ENCODE data around the gene ZNF683.
A peak's percentile ranks its signal among the peaks of the same experiment; 100 is the strongest.

ZNF683 gene

GRCh38 chr1:26409191-26409807, 36.7 kb upstream of the ZNF683 start:
- no peak overlapping the region for H3K4me3 ChIP-seq
- no peak overlapping the region for H3K9ac ChIP-seq (ENCODE audit: insufficient read length)

GRCh38 chr1:26408604-26409003, 36.1 kb upstream of the ZNF683 start:
- no peak overlapping the region for H3K9ac ChIP-seq (ENCODE audit: insufficient read length)
- H3K27ac ChIP-seq = no peak overlapping the region
- H3K9me3 ChIP-seq (ENCODE audit: low read depth, low read length) = no peaks in the 10 kb centered on the region
- TF ChIP-seq EZH2 (IDR thresholded peaks at IDR 0.05) = no peak
- TF ChIP-seq FOXP2 (optimal IDR thresholded peaks at IDR 0.05; ENCODE audit: control extremely low read depth, extremely low read length, insufficient read depth) = no peak
- TF ChIP-seq POLR2AphosphoS5 (IDR thresholded peaks at IDR 0.05; ENCODE audit: borderline replicate concordance, low read depth, low read length) = no peak
- no peak overlapping the region for H3K4me3 ChIP-seq
- no peaks in the 10 kb centered on the region for H3K36me3 ChIP-seq (ENCODE audit: insufficient read depth, low read length)
- DNase-seq (ENCODE audit: low read depth, low spot score) = peak; percentile 50

More at GRCh38 chr1:26409191-26409807, 36.7 kb upstream of the ZNF683 start:
- TF ChIP-seq POLR2AphosphoS5 (IDR thresholded peaks at IDR 0.05; ENCODE audit: borderline replicate concordance, low read depth, low read length) = no peak
- no peak for TF ChIP-seq EZH2 (IDR thresholded peaks at IDR 0.05)
- no peak for TF ChIP-seq FOXP2 (optimal IDR thresholded peaks at IDR 0.05; ENCODE audit: control extremely low read depth, extremely low read length, insufficient read depth)
- Histone ChIP-seq H3K27ac (no peak overlapping the region), H3K9me3 (ENCODE audit: low read depth, low read length) (no peaks in the 10 kb centered on the region), H3K36me3 (ENCODE audit: insufficient read depth, low read length) (no peaks in the 10 kb centered on the region)
- DNase-seq (ENCODE audit: low read depth, low spot score) = no peak

- no peaks in the 10 kb centered on the region for H3K9me3 ChIP-seq (ENCODE audit: low read depth, low read length)
- TF ChIP-seq EZH2 (IDR thresholded peaks at IDR 0.05) (no peak), FOXP2 (optimal IDR thresholded peaks at IDR 0.05; ENCODE audit: control extremely low read depth, extremely low read length, insufficient read depth) (no peak), POLR2AphosphoS5 (IDR thresholded peaks at IDR 0.05; ENCODE audit: borderline replicate concordance, low read depth, low read length) (no peak)
- no peak for DNase-seq (ENCODE audit: low read depth, low spot score)
- H3K4me3 ChIP-seq = no peak overlapping the region
- H3K36me3 ChIP-seq (ENCODE audit: insufficient read depth, low read length) = no peaks in the 10 kb centered on the region
- H3K9ac ChIP-seq (ENCODE audit: insufficient read length) = no peak overlapping the region
- H3K27ac ChIP-seq = no peak overlapping the region
These were observed 32.8 kb upstream of the ZNF683 start for GRCh38 chr1:26405281-26405915.

GRCh38 chr1:26404641-26405040, 32.1 kb upstream of the ZNF683 start:
- H3K9ac ChIP-seq (ENCODE audit: insufficient read length) = no peak overlapping the region
- DNase-seq (ENCODE audit: low read depth, low spot score) = no peak
- TF ChIP-seq POLR2AphosphoS5 (IDR thresholded peaks at IDR 0.05; ENCODE audit: borderline replicate concordance, low read depth, low read length) (no peak), EZH2 (IDR thresholded peaks at IDR 0.05) (no peak), FOXP2 (optimal IDR thresholded peaks at IDR 0.05; ENCODE audit: control extremely low read depth, extremely low read length, insufficient read depth) (no peak)
- no peak overlapping the region for H3K4me3 ChIP-seq
- no peak overlapping the region for H3K27ac ChIP-seq
- no peaks in the 10 kb centered on the region for H3K9me3 ChIP-seq (ENCODE audit: low read depth, low read length)
- no peaks in the 10 kb centered on the region for H3K36me3 ChIP-seq (ENCODE audit: insufficient read depth, low read length)

- Histone ChIP-seq H3K9ac (ENCODE audit: insufficient read length) (no peak overlapping the region), H3K9me3 (ENCODE audit: low read depth, low read length) (no peaks in the 10 kb centered on the region), H3K27ac (no peak overlapping the region), H3K4me3 (no peak overlapping the region), H3K36me3 (ENCODE audit: insufficient read depth, low read length) (no peaks in the 10 kb centered on the region)
- TF ChIP-seq FOXP2 (optimal IDR thresholded peaks at IDR 0.05; ENCODE audit: control extremely low read depth, extremely low read length, insufficient read depth) = no peak
- TF ChIP-seq EZH2 (IDR thresholded peaks at IDR 0.05) = no peak
- no peak for TF ChIP-seq POLR2AphosphoS5 (IDR thresholded peaks at IDR 0.05; ENCODE audit: borderline replicate concordance, low read depth, low read length)
- no peak for DNase-seq (ENCODE audit: low read depth, low spot score)
These were observed 31.1 kb upstream of the ZNF683 start for GRCh38 chr1:26403656-26404055.

- no peaks in the 10 kb centered on the region for H3K36me3 ChIP-seq (ENCODE audit: insufficient read depth, low read length)
- TF ChIP-seq EZH2 (IDR thresholded peaks at IDR 0.05) = no peak
- TF ChIP-seq FOXP2 (optimal IDR thresholded peaks at IDR 0.05; ENCODE audit: control extremely low read depth, extremely low read length, insufficient read depth) = no peak
- TF ChIP-seq POLR2AphosphoS5 (IDR thresholded peaks at IDR 0.05; ENCODE audit: borderline replicate concordance, low read depth, low read length) = no peak
- DNase-seq (ENCODE audit: low read depth, low spot score) = no peak
- no peak overlapping the region for H3K9ac ChIP-seq (ENCODE audit: insufficient read length)
- no peak overlapping the region for H3K4me3 ChIP-seq
- H3K9me3 ChIP-seq (ENCODE audit: low read depth, low read length) = no peaks in the 10 kb centered on the region
- no peak overlapping the region for H3K27ac ChIP-seq
These were observed 29.3 kb upstream of the ZNF683 start for GRCh38 chr1:26401891-26402290.

GRCh38 chr1:26399034-26399433, 26.5 kb upstream of the ZNF683 start:
- no peak overlapping the region for H3K4me3 ChIP-seq
- no peaks in the 10 kb centered on the region for H3K9me3 ChIP-seq (ENCODE audit: low read depth, low read length)
- no peaks in the 10 kb centered on the region for H3K36me3 ChIP-seq (ENCODE audit: insufficient read depth, low read length)
- no peak for DNase-seq (ENCODE audit: low read depth, low spot score)
- TF ChIP-seq EZH2 (IDR thresholded peaks at IDR 0.05) = no peak
- TF ChIP-seq FOXP2 (optimal IDR thresholded peaks at IDR 0.05; ENCODE audit: control extremely low read depth, extremely low read length, insufficient read depth) = no peak
- no peak for TF ChIP-seq POLR2AphosphoS5 (IDR thresholded peaks at IDR 0.05; ENCODE audit: borderline replicate concordance, low read depth, low read length)
- no peak overlapping the region for H3K9ac ChIP-seq (ENCODE audit: insufficient read length)
- H3K27ac ChIP-seq = no peak overlapping the region

- H3K9ac ChIP-seq (ENCODE audit: insufficient read length) = no peak overlapping the region
- H3K4me3 ChIP-seq = no peak overlapping the region
- DNase-seq (ENCODE audit: low read depth, low spot score) = no peak
- no peak overlapping the region for H3K27ac ChIP-seq
- H3K9me3 ChIP-seq (ENCODE audit: low read depth, low read length) = no peaks in the 10 kb centered on the region
- no peaks in the 10 kb centered on the region for H3K36me3 ChIP-seq (ENCODE audit: insufficient read depth, low read length)
- no peak for TF ChIP-seq POLR2AphosphoS5 (IDR thresholded peaks at IDR 0.05; ENCODE audit: borderline replicate concordance, low read depth, low read length)
- TF ChIP-seq EZH2 (IDR thresholded peaks at IDR 0.05) = no peak
- no peak for TF ChIP-seq FOXP2 (optimal IDR thresholded peaks at IDR 0.05; ENCODE audit: control extremely low read depth, extremely low read length, insufficient read depth)
These were observed 23.2 kb upstream of the ZNF683 start for GRCh38 chr1:26395754-26396153.

Measured in SK-N-MC (cell line).